ENCODE data around the gene SH2D1B.
"Not testable (repeated sequence)": the region's sequence is repeated elsewhere in the genome, so short reads cannot be mapped to it uniquely, and the experiment has no call there.

Gene SH2D1B

GRCh38 chr1:162412002-162412401 lies at the start of gene SH2D1B:
TSS of gene SH2D1B (minus strand) at chr1:162412136. CDS start at chr1:162412016, 120 bp downstream.
- no peak for DNase-seq

- DNase-seq, result no peak
These were observed 46.3 kb upstream of the SH2D1B start for GRCh38 chr1:162458236-162458635.

GRCh38 chr1:162456323-162456722 lies 44.4 kb upstream of the SH2D1B start:
- DNase-seq, result no peak

- DNase-seq, result not testable (repeated sequence)
These were observed 42.4 kb upstream of the SH2D1B start for GRCh38 chr1:162454361-162454760.

- no peak for DNase-seq
These were observed 35.0 kb upstream of the SH2D1B start for GRCh38 chr1:162446946-162447345.

- no peak for DNase-seq
These were observed 33.0 kb upstream of the SH2D1B start for GRCh38 chr1:162444903-162445302.

- DNase-seq, result not testable (repeated sequence)
These were observed 21.2 kb upstream of the SH2D1B start for GRCh38 chr1:162432977-162433713.

GRCh38 chr1:162430583-162430982 lies 18.6 kb upstream of the SH2D1B start:
- no peak for DNase-seq

GRCh38 chr1:162422662-162423375 lies 10.9 kb upstream of the SH2D1B start:
- no peak for DNase-seq

- DNase-seq, result no peak
These were observed 9.6 kb upstream of the SH2D1B start for GRCh38 chr1:162421258-162422164.

GRCh38 chr1:162420120-162420519 lies 8.2 kb upstream of the SH2D1B start:
- no peak for DNase-seq

GRCh38 chr1:162419450-162419931 lies 7.6 kb upstream of the SH2D1B start:
- not testable (repeated sequence) for DNase-seq

- DNase-seq, result not testable (repeated sequence)
These were observed 6.6 kb upstream of the SH2D1B start for GRCh38 chr1:162418584-162418983.

- no peak for DNase-seq
These were observed 5.7 kb upstream of the SH2D1B start for GRCh38 chr1:162417650-162418049.

GRCh38 chr1:162416909-162417308 lies 5.0 kb upstream of the SH2D1B start:
- no peak for DNase-seq

GRCh38 chr1:162416215-162416614 lies 4.3 kb upstream of the SH2D1B start:
- DNase-seq, result no peak

GRCh38 chr1:162407539-162407938 lies 4.4 kb downstream of the SH2D1B start:
- no peak for DNase-seq

GRCh38 chr1:162406811-162407210 lies 5.1 kb downstream of the SH2D1B start:
- DNase-seq, result no peak

- DNase-seq, result no peak
These were observed 6.1 kb downstream of the SH2D1B start for GRCh38 chr1:162405800-162406199.

GRCh38 chr1:162404550-162405160 lies 7.3 kb downstream of the SH2D1B start:
- no peak for DNase-seq

GRCh38 chr1:162400790-162401355 lies 11.1 kb downstream of the SH2D1B start:
- no peak for DNase-seq

- DNase-seq, result no peak
These were observed 12.8 kb downstream of the SH2D1B start for GRCh38 chr1:162398999-162399580.

Data from activated CD4-positive, alpha-beta T cell treated with anti-CD3 and anti-CD28 coated beads, Interleukin-2, amount 50 U/mL, for 1 hour (primary cell).